Astrocyte (in vitro differentiated cells and primary cell): ENCODE measurements around the gene NDUFV1.
"Not testable (repeated sequence)": the region's sequence is repeated elsewhere in the genome, so short reads cannot be mapped to it uniquely, and the experiment has no call there.

Source experiments
- EZH2 ChIP-seq: IDR thresholded peaks from 2 replicates; pipeline ENCODE4 v1.6.1; 2012; ENCODE audit warnings: mild to moderate bottlenecking, low read length, inconsistent platforms; ENCODE audit not compliant: insufficient read depth
- TF ChIP-seq, protein P1 (sequence below): IDR thresholded peaks from 2 replicates; pipeline ENCODE4 v1.5.1; 2011; ENCODE audit warnings: low read depth, mild to moderate bottlenecking, inconsistent platforms, low read length, moderate library complexity; ENCODE audit not compliant: insufficient read depth

- TF ChIP-seq, protein P1, sequence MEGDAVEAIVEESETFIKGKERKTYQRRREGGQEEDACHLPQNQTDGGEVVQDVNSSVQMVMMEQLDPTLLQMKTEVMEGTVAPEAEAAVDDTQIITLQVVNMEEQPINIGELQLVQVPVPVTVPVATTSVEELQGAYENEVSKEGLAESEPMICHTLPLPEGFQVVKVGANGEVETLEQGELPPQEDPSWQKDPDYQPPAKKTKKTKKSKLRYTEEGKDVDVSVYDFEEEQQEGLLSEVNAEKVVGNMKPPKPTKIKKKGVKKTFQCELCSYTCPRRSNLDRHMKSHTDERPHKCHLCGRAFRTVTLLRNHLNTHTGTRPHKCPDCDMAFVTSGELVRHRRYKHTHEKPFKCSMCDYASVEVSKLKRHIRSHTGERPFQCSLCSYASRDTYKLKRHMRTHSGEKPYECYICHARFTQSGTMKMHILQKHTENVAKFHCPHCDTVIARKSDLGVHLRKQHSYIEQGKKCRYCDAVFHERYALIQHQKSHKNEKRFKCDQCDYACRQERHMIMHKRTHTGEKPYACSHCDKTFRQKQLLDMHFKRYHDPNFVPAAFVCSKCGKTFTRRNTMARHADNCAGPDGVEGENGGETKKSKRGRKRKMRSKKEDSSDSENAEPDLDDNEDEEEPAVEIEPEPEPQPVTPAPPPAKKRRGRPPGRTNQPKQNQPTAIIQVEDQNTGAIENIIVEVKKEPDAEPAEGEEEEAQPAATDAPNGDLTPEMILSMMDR = not testable (repeated sequence)
- not testable (repeated sequence) for TF ChIP-seq EZH2
These were observed 19.5 kb downstream of the NDUFV1 start for GRCh38 chr11:67626131-67626833.
